Uterus (tissue), 4 donors: ENCODE measurements around the gene XYLT1. TPM values are rescaled to one million over a fixed set of nuclear protein-coding genes. Genes with fewer than 3 reads are reported as not detected.

Experiments
- DNase-seq, 2 donors: peaks; one replicate each; pipeline ENCODE4 v3.0.0-alpha.2; 2019 to 2020
- H3K27ac ChIP-seq, 2 donors: fragments of 200-600 bp; sonication (generic); 1 replicate in 1 of 2; 2 replicates in 1 of 2; pipeline ENCODE4 v1.5.1; 2016 to 2018
- H3K27me3 ChIP-seq, 2 donors: fragments of 200-600 bp; sonication (generic); one replicate each; pipeline ENCODE4 v1.5.1; 2018 to 2019; ENCODE audit warnings: control low read depth in 1 of 2
- H3K36me3 ChIP-seq, 2 donors: fragments of 200-600 bp; sonication (generic); one replicate each; pipeline ENCODE4 v1.5.1; 2019; ENCODE audit warnings: control low read depth in 1 of 2
- H3K4me1 ChIP-seq, 2 donors: fragments of 200-600 bp; sonication (generic); one replicate each; pipeline ENCODE4 v1.5.1; 2018 to 2019; ENCODE audit warnings: control low read depth in 1 of 2
- H3K4me3 ChIP-seq, 2 donors: fragments of 200-600 bp; sonication (generic); 1 replicate in 1 of 2; 2 replicates in 1 of 2; pipeline ENCODE4 v1.5.1; 2018 to 2019; ENCODE audit warnings: mild to moderate bottlenecking in 1 of 2
- H3K9me3 ChIP-seq, 2 donors: fragments of 200-600 bp; sonication (generic); one replicate each; pipeline ENCODE4 v1.5.1; 2019; ENCODE audit warnings: control low read depth in 1 of 2
- CTCF ChIP-seq, 4 experiments: fragments of 200-600 bp in 2 of 4; fragments of 450-650 bp in 2 of 4; sonication (generic) in 2 of 4; IDR thresholded peaks; one replicate each; pipeline ENCODE4 v1.5.1; 2016 to 2019; ENCODE audit warnings: antibody characterized with exemption in 4 of 4, mild to moderate bottlenecking in 2 of 4, moderate library complexity in 1 of 4
- POLR2A ChIP-seq, 2 donors: fragments of 450-650 bp; IDR thresholded peaks; one replicate each; pipeline ENCODE4 v1.6.1; 2016; ENCODE audit warnings: antibody characterized with exemption in 2 of 2, mild to moderate bottlenecking in 1 of 2, moderate library complexity in 1 of 2
- intact Hi-C: fragments of 100-400 bp; cut with DNase I; formaldehyde crosslinking; loops from one replicate; pipeline ENCODE4 v1.15.1; 2023; ENCODE audit warnings: low total_unique reads
- total RNA-seq, 4 donors: library from RNA; depleted of rRNA in 3 of 4; stranded (reverse); fragments of >200 nt in 3 of 4; gene quantifications; one replicate each; pipeline versions ENCODE4 v1.1.0 to v1.2.4, GENCODE V29; 2014 to 2023
- donor health status: DM: yes; HTN: yes; CAD: no.

XYLT1 gene
- total RNA-seq, 4 donors from 2014 or later: 1.5 to 42.2 (median 15.7) TPM

GRCh38 chr16:17287166-17287800, 183.5 kb downstream of the XYLT1 start:
- DNase-seq: no peak
- H3K27me3 ChIP-seq: no peaks in the 10 kb centered on the region
- H3K27ac ChIP-seq: no peak overlapping the region
- intact Hi-C loops: no loop called here
- TF ChIP-seq CTCF (IDR thresholded peaks at IDR 0.05) (no peak), POLR2A (IDR thresholded peaks at IDR 0.05) (no peak)
- H3K4me1 ChIP-seq: no peaks in the 10 kb centered on the region
- no peaks in the 10 kb centered on the region for H3K9me3 ChIP-seq
- no peaks in the 10 kb centered on the region for H3K36me3 ChIP-seq
- no peak overlapping the region for H3K4me3 ChIP-seq

GRCh38 chr16:17286443-17286842, 184.3 kb downstream of the XYLT1 start:
- DNase-seq: no peak
- Histone ChIP-seq H3K27ac (no peak overlapping the region), H3K27me3 (no peaks in the 10 kb centered on the region), H3K4me1 (no peaks in the 10 kb centered on the region), H3K9me3 (no peaks in the 10 kb centered on the region), H3K36me3 (no peaks in the 10 kb centered on the region), H3K4me3 (no peak overlapping the region)
- intact Hi-C loops: no loop called here
- TF ChIP-seq CTCF (IDR thresholded peaks at IDR 0.05): no peak
- TF ChIP-seq POLR2A (IDR thresholded peaks at IDR 0.05): no peak

GRCh38 chr16:17283016-17283415, 187.7 kb downstream of the XYLT1 start:
- H3K27me3 ChIP-seq: no peaks in the 10 kb centered on the region
- no peak for DNase-seq
- intact Hi-C loops: no loop called here
- no peaks in the 10 kb centered on the region for H3K36me3 ChIP-seq
- no peak overlapping the region for H3K27ac ChIP-seq
- H3K4me3 ChIP-seq: no peak overlapping the region
- no peaks in the 10 kb centered on the region for H3K4me1 ChIP-seq
- H3K9me3 ChIP-seq: no peaks in the 10 kb centered on the region
- TF ChIP-seq POLR2A (IDR thresholded peaks at IDR 0.05): no peak
- TF ChIP-seq CTCF (IDR thresholded peaks at IDR 0.05): no peak

- Histone ChIP-seq H3K9me3 (no peaks in the 10 kb centered on the region), H3K4me1 (no peaks in the 10 kb centered on the region), H3K27ac (no peak overlapping the region), H3K4me3 (no peak overlapping the region), H3K27me3 (no peaks in the 10 kb centered on the region), H3K36me3 (no peaks in the 10 kb centered on the region)
- DNase-seq: no peak
- intact Hi-C loops: no loop called here
- no peak for TF ChIP-seq POLR2A (IDR thresholded peaks at IDR 0.05)
- TF ChIP-seq CTCF (IDR thresholded peaks at IDR 0.05): no peak
Measured at GRCh38 chr16:17282247-17282646, 188.5 kb downstream of the XYLT1 start.

- Histone ChIP-seq H3K36me3 (no peaks in the 10 kb centered on the region), H3K27me3 (no peaks in the 10 kb centered on the region), H3K4me3 (no peak overlapping the region), H3K4me1 (no peaks in the 10 kb centered on the region), H3K9me3 (no peaks in the 10 kb centered on the region), H3K27ac (no peak overlapping the region)
- no peak for DNase-seq
- TF ChIP-seq CTCF (IDR thresholded peaks at IDR 0.05) (no peak), POLR2A (IDR thresholded peaks at IDR 0.05) (no peak)
- intact Hi-C loops: no loop called here
Measured at GRCh38 chr16:17281052-17281451, 189.7 kb downstream of the XYLT1 start.
